Ovary (tissue), 3 donors: Measurements from ENCODE around the gene RIN3.

Experiments used
- CTCF ChIP-seq, 3 donors: fragments of 450-650 bp in 2 of 3; fragments of 200-600 bp in 1 of 3; IDR thresholded peaks; one replicate each; pipeline versions ENCODE4 v1.5.1 to v1.8.0; 2016 to 2022; ENCODE audit warnings: antibody characterized with exemption in 3 of 3, mild to moderate bottlenecking in 1 of 3
- POLR2A ChIP-seq: fragments of 450-650 bp; IDR thresholded peaks from one replicate; pipeline ENCODE4 v1.6.1; 2017; ENCODE audit warnings: antibody characterized with exemption, mild to moderate bottlenecking, moderate library complexity
- donor health status: DM: no; HTN: no; CAD: no.

DNA sequence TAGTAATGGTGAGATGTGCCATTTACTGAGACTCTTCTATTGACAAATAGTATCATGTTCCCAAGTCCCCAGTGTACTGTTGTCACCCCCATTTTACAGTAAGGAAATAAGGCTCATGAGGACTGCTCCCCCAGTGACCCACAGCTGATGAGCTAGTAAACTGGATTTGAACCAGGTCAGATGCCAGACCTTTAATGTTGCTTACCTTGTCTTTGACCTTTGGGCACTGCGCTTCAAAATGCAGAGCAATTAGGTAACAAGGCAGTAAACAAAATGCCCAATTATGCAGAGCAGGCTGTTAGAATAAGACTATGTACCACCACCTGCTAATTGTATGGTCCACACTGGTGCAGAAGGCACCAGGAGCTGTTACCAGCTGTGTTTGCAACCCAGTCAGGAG, 38.5 kb upstream of the RIN3 start:
- TF ChIP-seq CTCF (IDR thresholded peaks at IDR 0.05): no peak
- no peak for TF ChIP-seq POLR2A
